Measurements from ENCODE around the gene SLC15A1. TPM values are rescaled to one million over a fixed set of nuclear protein-coding genes. Genes with fewer than 3 reads are reported as not detected.

Gene SLC15A1
- total and polyA plus RNA-seq, 10 donors: 0.03 TPM; not detected in 8

DNA sequence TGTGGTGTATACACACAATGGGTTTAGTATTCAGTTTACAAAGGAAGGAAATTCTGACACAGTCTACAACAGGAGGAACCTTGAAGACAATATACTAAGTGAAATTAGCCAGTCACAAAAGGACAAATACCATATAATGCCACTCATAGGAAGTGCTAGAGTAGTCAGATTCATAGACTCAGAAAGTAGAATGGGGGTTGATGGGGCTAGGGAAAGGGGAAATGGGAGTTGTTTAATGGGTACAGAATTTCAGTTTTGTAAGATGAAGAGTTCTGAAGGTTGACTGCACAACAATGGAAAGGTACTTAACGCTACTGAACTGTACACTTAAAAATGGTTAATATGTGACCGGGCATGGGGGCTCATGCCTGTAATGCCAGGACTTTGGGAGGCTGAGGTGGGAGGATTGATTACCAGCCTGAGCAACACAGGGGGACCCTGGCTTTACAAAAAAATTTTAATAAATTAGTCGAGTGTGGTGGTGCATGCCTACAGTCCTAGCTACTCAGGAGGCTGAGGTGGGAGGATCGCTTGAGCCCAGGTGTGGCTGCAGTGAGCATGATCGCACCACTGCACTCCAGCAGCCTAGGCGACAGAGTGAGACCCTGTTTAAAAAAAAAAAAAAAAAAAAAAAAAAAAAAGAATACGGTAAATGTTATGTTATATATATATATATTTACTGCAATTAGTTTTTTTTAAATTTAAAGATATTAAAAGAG, 45.0 kb downstream of the SLC15A1 start:
- Histone ChIP-seq H3K27ac (no peak overlapping the region), H3K36me3 (no peaks in the 10 kb centered on the region), H3K4me1 (no peaks in the 10 kb centered on the region), H3K4me3 (no peak overlapping the region), H3K27me3 (replicated peaks in 1 of 7) (peaks cover 0 to 16% (median 0%) of the 10 kb centered on the region in 7 donors), H3K9me3 (no peaks in the 10 kb centered on the region)
- no peak for DNase-seq
- WGBS, 5 donors: 59 to 83% (median 77%) methylated on average over 7 of the region's 7 CpGs
- intact Hi-C loops (cut with DNase I; ENCODE audit: low total_unique reads): no loop called here
- TF ChIP-seq POLR2AphosphoS5 (IDR thresholded peaks at IDR 0.05) (no peak), POLR2A (IDR thresholded peaks at IDR 0.05) (no peak)
- TF ChIP-seq, protein P1, sequence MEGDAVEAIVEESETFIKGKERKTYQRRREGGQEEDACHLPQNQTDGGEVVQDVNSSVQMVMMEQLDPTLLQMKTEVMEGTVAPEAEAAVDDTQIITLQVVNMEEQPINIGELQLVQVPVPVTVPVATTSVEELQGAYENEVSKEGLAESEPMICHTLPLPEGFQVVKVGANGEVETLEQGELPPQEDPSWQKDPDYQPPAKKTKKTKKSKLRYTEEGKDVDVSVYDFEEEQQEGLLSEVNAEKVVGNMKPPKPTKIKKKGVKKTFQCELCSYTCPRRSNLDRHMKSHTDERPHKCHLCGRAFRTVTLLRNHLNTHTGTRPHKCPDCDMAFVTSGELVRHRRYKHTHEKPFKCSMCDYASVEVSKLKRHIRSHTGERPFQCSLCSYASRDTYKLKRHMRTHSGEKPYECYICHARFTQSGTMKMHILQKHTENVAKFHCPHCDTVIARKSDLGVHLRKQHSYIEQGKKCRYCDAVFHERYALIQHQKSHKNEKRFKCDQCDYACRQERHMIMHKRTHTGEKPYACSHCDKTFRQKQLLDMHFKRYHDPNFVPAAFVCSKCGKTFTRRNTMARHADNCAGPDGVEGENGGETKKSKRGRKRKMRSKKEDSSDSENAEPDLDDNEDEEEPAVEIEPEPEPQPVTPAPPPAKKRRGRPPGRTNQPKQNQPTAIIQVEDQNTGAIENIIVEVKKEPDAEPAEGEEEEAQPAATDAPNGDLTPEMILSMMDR (IDR thresholded peaks at IDR 0.05 in 8 of 11, conservative IDR thresholded peaks at IDR 0.05 in 3 of 11): no peak

DNA sequence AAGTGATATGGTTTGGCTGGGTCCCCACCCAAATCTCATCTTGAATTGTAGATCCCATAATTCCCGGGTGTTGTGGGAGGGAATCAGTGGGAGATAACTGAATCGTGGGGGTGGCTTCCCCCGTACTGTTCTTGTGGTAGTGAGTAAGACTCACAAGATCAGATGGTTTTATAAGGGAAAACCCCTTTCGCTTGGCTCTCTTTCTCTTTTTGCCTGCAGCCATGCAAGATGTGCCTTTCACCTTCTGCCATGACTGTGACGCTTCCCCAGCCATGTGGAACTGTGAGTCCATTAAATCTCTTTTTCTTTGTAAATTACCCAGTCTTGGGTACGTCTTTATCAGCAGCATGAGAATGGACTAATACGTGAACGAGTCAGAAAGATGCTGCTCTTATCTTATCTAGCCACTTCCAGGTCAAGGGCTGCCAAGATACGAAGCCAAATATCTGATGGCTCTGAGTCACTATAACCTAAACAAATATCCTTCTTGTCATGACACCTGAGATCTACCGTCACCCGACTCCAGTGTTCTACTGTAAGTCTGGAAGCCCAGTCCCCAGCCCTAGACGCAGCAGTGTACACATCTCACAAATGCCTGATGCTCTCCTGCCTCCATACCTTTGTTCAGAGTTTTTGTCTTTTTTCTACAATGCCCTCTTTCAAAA, 45.9 kb downstream of the SLC15A1 start:
- 58 to 71% (median 63%) methylated on average over 12 of the region's 12 CpGs for WGBS, 5 donors
- H3K4me3 ChIP-seq: no peak overlapping the region
- DNase-seq: no peak
- no peaks in the 10 kb centered on the region for H3K36me3 ChIP-seq
- H3K4me1 ChIP-seq: no peaks in the 10 kb centered on the region
- no peak overlapping the region for H3K27ac ChIP-seq
- no peaks in the 10 kb centered on the region for H3K9me3 ChIP-seq
- intact Hi-C loops (cut with DNase I; ENCODE audit: low total_unique reads): no loop called here
- TF ChIP-seq POLR2A (IDR thresholded peaks at IDR 0.05) (no peak), POLR2AphosphoS5 (IDR thresholded peaks at IDR 0.05) (no peak)
- TF ChIP-seq, protein P1 (IDR thresholded peaks at IDR 0.05 in 8 of 11, conservative IDR thresholded peaks at IDR 0.05 in 3 of 11): no peak
- H3K27me3 ChIP-seq (replicated peaks in 1 of 7): peaks cover 0 to 19% (median 0%) of the 10 kb centered on the region in 7 donors

DNA sequence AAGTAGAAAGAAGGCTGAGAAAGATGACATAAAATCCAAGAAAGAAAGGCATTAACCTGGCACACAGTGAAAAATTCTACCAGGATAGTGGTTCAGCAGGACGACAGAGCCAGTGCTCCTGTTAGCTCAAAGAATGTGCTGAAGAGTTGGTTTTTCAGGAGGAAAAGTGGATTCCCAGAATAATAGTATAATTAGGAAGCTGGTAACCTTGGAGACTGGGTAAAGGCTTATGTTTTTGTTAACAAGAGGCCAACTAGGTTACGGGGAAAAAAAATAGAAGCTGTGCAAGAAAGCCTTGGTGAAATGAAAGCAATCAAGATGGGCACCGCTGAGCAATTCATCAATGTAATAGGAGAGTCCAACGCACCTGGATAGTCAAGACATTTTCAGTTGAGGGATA, 54.7 kb downstream of the SLC15A1 start:
- Histone ChIP-seq H3K4me1 (no peaks in the 10 kb centered on the region), H3K4me3 (no peak overlapping the region), H3K27ac (no peak overlapping the region), H3K9me3 (no peaks in the 10 kb centered on the region), H3K27me3 (replicated peaks in 1 of 7) (peaks cover 0 to 24% (median 0%) of the 10 kb centered on the region in 7 donors), H3K36me3 (no peaks in the 10 kb centered on the region)
- 80 to 94% (median 86%) methylated on average over 4 of the region's 4 CpGs for WGBS, 5 donors
- intact Hi-C loops (cut with DNase I; ENCODE audit: low total_unique reads): no loop called here
- no peak for TF ChIP-seq POLR2A (IDR thresholded peaks at IDR 0.05)
- TF ChIP-seq, protein P1 (IDR thresholded peaks at IDR 0.05 in 8 of 11, conservative IDR thresholded peaks at IDR 0.05 in 3 of 11): no peak
- TF ChIP-seq POLR2AphosphoS5 (IDR thresholded peaks at IDR 0.05): no peak
- no peak for DNase-seq

DNA sequence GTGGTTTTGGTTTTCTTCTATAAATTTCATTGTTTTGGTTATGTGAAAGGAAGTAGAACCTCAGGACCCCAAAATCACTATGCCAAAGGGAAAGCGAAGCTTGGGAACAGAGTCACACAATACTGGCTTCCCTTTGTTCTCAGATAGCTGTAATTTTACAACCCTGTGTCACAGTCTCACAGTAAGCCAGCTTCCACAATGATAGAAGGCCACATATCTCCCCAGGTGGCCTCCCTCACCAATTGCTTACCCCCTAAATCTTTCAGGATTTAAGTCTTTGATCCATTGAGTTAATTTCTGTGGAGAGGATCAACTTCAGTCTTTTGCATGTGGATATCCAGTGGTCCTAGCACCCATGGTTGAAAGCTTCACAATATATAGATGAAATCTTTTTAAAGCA, 58.7 kb downstream of the SLC15A1 start:
- TF ChIP-seq POLR2AphosphoS5 (IDR thresholded peaks at IDR 0.05): no peak
- TF ChIP-seq, protein P1 (IDR thresholded peaks at IDR 0.05 in 8 of 11, conservative IDR thresholded peaks at IDR 0.05 in 3 of 11): no peak
- no peak for TF ChIP-seq POLR2A (IDR thresholded peaks at IDR 0.05)
- 70 to 84% (median 79%) methylated on average over 1 of the region's 1 CpG for WGBS, 5 donors
- H3K27ac ChIP-seq: no peak overlapping the region
- no peaks in the 10 kb centered on the region for H3K36me3 ChIP-seq
- H3K9me3 ChIP-seq: no peaks in the 10 kb centered on the region
- DNase-seq: no peak
- intact Hi-C loops (cut with DNase I; ENCODE audit: low total_unique reads): no loop called here
- peaks cover 0 to 17% (median 0%) of the 10 kb centered on the region in 7 donors for H3K27me3 ChIP-seq (replicated peaks in 1 of 7)
- H3K4me1 ChIP-seq: no peaks in the 10 kb centered on the region
- H3K4me3 ChIP-seq: no peak overlapping the region
